Peyer's patch (tissue), 4 donors: Measurements from ENCODE around the gene SFT2D3. TPM values are rescaled to one million over a fixed set of nuclear protein-coding genes. Genes with fewer than 3 reads are reported as not detected.

Source experiments
- DNase-seq, 3 donors: peaks; one replicate each; pipeline ENCODE4 v3.0.0-alpha.2; 2017 to 2019
- H3K27ac ChIP-seq, 4 donors: fragments of 200-600 bp; sonication (generic); one replicate each; pipeline ENCODE4 v1.5.1; 2016 to 2019
- H3K27me3 ChIP-seq, 2 donors: fragments of 200-600 bp; sonication (generic); one replicate each; pipeline ENCODE4 v1.5.1; 2019
- H3K36me3 ChIP-seq, 3 donors: fragments of 200-600 bp; sonication (generic); one replicate each; pipeline ENCODE4 v1.5.1; 2016 to 2019
- H3K4me1 ChIP-seq, 4 donors: fragments of 200-600 bp; sonication (generic); one replicate each; pipeline ENCODE4 v1.5.1; 2016 to 2019
- H3K4me3 ChIP-seq, 4 donors: fragments of 200-600 bp; sonication (generic); 1 replicate in 3 of 4; 2 replicates in 1 of 4; pipeline ENCODE4 v1.5.1; 2016 to 2019; ENCODE audit warnings: mild to moderate bottlenecking in 1 of 4
- H3K9me3 ChIP-seq, 4 donors: fragments of 200-600 bp; sonication (generic); one replicate each; pipeline ENCODE4 v1.5.1; 2016 to 2019; ENCODE audit warnings: mild to moderate bottlenecking in 1 of 4
- CTCF ChIP-seq, 6 experiments: fragments of 450-650 bp in 4 of 6; fragments of 200-600 bp in 2 of 6; sonication (generic) in 1 of 6; IDR thresholded peaks; one replicate each; pipeline ENCODE4 v1.5.1; 2017 to 2019; ENCODE audit warnings: antibody characterized with exemption in 6 of 6, mild to moderate bottlenecking in 3 of 6, moderate library complexity in 1 of 6
- POLR2A ChIP-seq, 2 donors: fragments of 450-650 bp; IDR thresholded peaks; one replicate each; pipeline ENCODE4 v1.5.1; 2017; ENCODE audit warnings: antibody characterized with exemption in 2 of 2, mild to moderate bottlenecking in 2 of 2, moderate library complexity in 2 of 2
- total RNA-seq, 4 donors: library from RNA; depleted of rRNA; stranded (reverse); fragments of >200 nt; gene quantifications; one replicate each; pipeline ENCODE4 v1.1.0, GENCODE V29; 2016

The SFT2D3 gene
- total RNA-seq, 4 donors from 2014 or later, result 5.8 to 12.4 (median 8.8) TPM

- Histone ChIP-seq H3K27me3 (no peaks in the 10 kb centered on the region), H3K9me3 (no peaks in the 10 kb centered on the region), H3K36me3 (no peaks in the 10 kb centered on the region), H3K4me3 (no peak overlapping the region), H3K4me1 (no peaks in the 10 kb centered on the region), H3K27ac (no peak overlapping the region)
- no peak for DNase-seq
- TF ChIP-seq POLR2A (IDR thresholded peaks at IDR 0.05) (no peak), CTCF (IDR thresholded peaks at IDR 0.05) (no peak)
Observed at GRCh38 chr2:127735044-127735443, 33.7 kb downstream of the SFT2D3 start.

GRCh38 chr2:127735537-127736399, 34.5 kb downstream of the SFT2D3 start:
- H3K4me1 ChIP-seq, result no peaks in the 10 kb centered on the region
- H3K9me3 ChIP-seq, result no peaks in the 10 kb centered on the region
- TF ChIP-seq POLR2A (IDR thresholded peaks at IDR 0.05), result no peak
- no peak for TF ChIP-seq CTCF (IDR thresholded peaks at IDR 0.05)
- H3K27ac ChIP-seq, result no peak overlapping the region
- no peak for DNase-seq
- no peaks in the 10 kb centered on the region for H3K36me3 ChIP-seq
- no peak overlapping the region for H3K4me3 ChIP-seq
- H3K27me3 ChIP-seq, result no peaks in the 10 kb centered on the region

GRCh38 chr2:127737892-127738291, 36.6 kb downstream of the SFT2D3 start:
- Histone ChIP-seq H3K9me3 (no peaks in the 10 kb centered on the region), H3K4me3 (no peak overlapping the region), H3K4me1 (no peaks in the 10 kb centered on the region), H3K27me3 (no peaks in the 10 kb centered on the region), H3K36me3 (no peaks in the 10 kb centered on the region), H3K27ac (no peak overlapping the region)
- DNase-seq, result no peak
- no peak for TF ChIP-seq CTCF (IDR thresholded peaks at IDR 0.05)
- TF ChIP-seq POLR2A (IDR thresholded peaks at IDR 0.05), result no peak

GRCh38 chr2:127739800-127740199, 38.5 kb downstream of the SFT2D3 start:
- no peaks in the 10 kb centered on the region for H3K4me1 ChIP-seq
- no peak overlapping the region for H3K27ac ChIP-seq
- no peak overlapping the region for H3K4me3 ChIP-seq
- no peak for TF ChIP-seq POLR2A (IDR thresholded peaks at IDR 0.05)
- TF ChIP-seq CTCF (IDR thresholded peaks at IDR 0.05), result no peak
- H3K36me3 ChIP-seq, result peaks cover 0 to 6% (median 0%) of the 10 kb centered on the region in 3 donors
- no peak for DNase-seq
- H3K27me3 ChIP-seq, result no peaks in the 10 kb centered on the region
- H3K9me3 ChIP-seq, result no peaks in the 10 kb centered on the region

- Histone ChIP-seq H3K4me3 (no peak overlapping the region), H3K36me3 (peaks cover 0 to 6% (median 0%) of the 10 kb centered on the region in 3 donors), H3K9me3 (no peaks in the 10 kb centered on the region), H3K4me1 (no peaks in the 10 kb centered on the region), H3K27ac (no peak overlapping the region), H3K27me3 (no peaks in the 10 kb centered on the region)
- DNase-seq, result no peak
- no peak for TF ChIP-seq CTCF (IDR thresholded peaks at IDR 0.05)
- TF ChIP-seq POLR2A (IDR thresholded peaks at IDR 0.05), result no peak
Observed at GRCh38 chr2:127740665-127741288, 39.5 kb downstream of the SFT2D3 start.
